ENCODE data around the gene CHRNA4. TPM values are rescaled to one million over a fixed set of nuclear protein-coding genes. Genes with fewer than 3 reads are reported as not detected.

The CHRNA4 gene
- total and polyA plus RNA-seq, 5 donors from 2014 or later, result not detected

GRCh38 chr20:63400486-63401210, 39.5 kb upstream of the CHRNA4 start:
- Mint-ChIP-seq H3K27me3 (peaks cover 4% of the 10 kb centered on the region), H3K4me3 (no peak overlapping the region), H3K27ac (no peak overlapping the region), H3K9me3 (peaks cover 0 to 3% (median 0%) of the 10 kb centered on the region in 7 donors), H3K4me1 (no peaks in the 10 kb centered on the region), H3K36me3 (no peaks in the 10 kb centered on the region)
- ATAC-seq (ENCODE audit: low read depth in 2 of 2) (no peak), DNase-seq (no peak)
- no peaks in the 10 kb centered on the region for H3K9me3 ChIP-seq (ENCODE audit: control insufficient read depth in 2 of 2, low read length in 2 of 2)
- H3K36me3 ChIP-seq (ENCODE audit: control insufficient read depth, insufficient read depth, low read length), result no peaks in the 10 kb centered on the region
- H3K27me3 ChIP-seq (ENCODE audit: control insufficient read depth, insufficient read depth, low read length), result no peaks in the 10 kb centered on the region
- no peak overlapping the region for H3K27ac ChIP-seq (ENCODE audit: insufficient read depth, low read length, poor library complexity, severe bottlenecking)
- no peaks in the 10 kb centered on the region for H3K4me1 ChIP-seq (ENCODE audit: control insufficient read depth, insufficient read depth, low read length, poor library complexity, severe bottlenecking)
- H3K4me3 ChIP-seq (ENCODE audit: low read depth, low read length), result no peak overlapping the region

GRCh38 chr20:63399596-63400375, 38.6 kb upstream of the CHRNA4 start:
- Histone ChIP-seq H3K4me1 (ENCODE audit: control insufficient read depth, insufficient read depth, low read length, poor library complexity, severe bottlenecking) (no peaks in the 10 kb centered on the region), H3K36me3 (ENCODE audit: control insufficient read depth, insufficient read depth, low read length) (no peaks in the 10 kb centered on the region), H3K9me3 (ENCODE audit: control insufficient read depth in 2 of 2, low read length in 2 of 2) (no peaks in the 10 kb centered on the region), H3K4me3 (ENCODE audit: low read depth, low read length) (no peak overlapping the region), H3K27me3 (ENCODE audit: control insufficient read depth, insufficient read depth, low read length) (no peaks in the 10 kb centered on the region), H3K27ac (ENCODE audit: insufficient read depth, low read length, poor library complexity, severe bottlenecking) (no peak overlapping the region)
- no peak for DNase-seq
- Mint-ChIP-seq H3K27me3 (peaks cover 4% of the 10 kb centered on the region), H3K4me3 (no peak overlapping the region), H3K9me3 (peaks cover 0 to 3% (median 0%) of the 10 kb centered on the region in 7 donors), H3K4me1 (no peaks in the 10 kb centered on the region), H3K27ac (no peak overlapping the region), H3K36me3 (no peaks in the 10 kb centered on the region)
- ATAC-seq (ENCODE audit: low read depth in 2 of 2), result no peak

GRCh38 chr20:63398744-63399514, 37.8 kb upstream of the CHRNA4 start:
- no peaks in the 10 kb centered on the region for H3K27me3 ChIP-seq (ENCODE audit: control insufficient read depth, insufficient read depth, low read length)
- no peak overlapping the region for H3K4me3 ChIP-seq (ENCODE audit: low read depth, low read length)
- no peak overlapping the region for H3K27ac Mint-ChIP-seq
- H3K27ac ChIP-seq (ENCODE audit: insufficient read depth, low read length, poor library complexity, severe bottlenecking), result no peak overlapping the region
- no peaks in the 10 kb centered on the region for H3K9me3 ChIP-seq (ENCODE audit: control insufficient read depth in 2 of 2, low read length in 2 of 2)
- H3K9me3 Mint-ChIP-seq, result peaks cover 0 to 3% (median 0%) of the 10 kb centered on the region in 7 donors
- no peak overlapping the region for H3K4me3 Mint-ChIP-seq
- no peaks in the 10 kb centered on the region for H3K36me3 ChIP-seq (ENCODE audit: control insufficient read depth, insufficient read depth, low read length)
- H3K4me1 ChIP-seq (ENCODE audit: control insufficient read depth, insufficient read depth, low read length, poor library complexity, severe bottlenecking), result no peaks in the 10 kb centered on the region
- peaks cover 4% of the 10 kb centered on the region for H3K27me3 Mint-ChIP-seq
- no peaks in the 10 kb centered on the region for H3K36me3 Mint-ChIP-seq
- H3K4me1 Mint-ChIP-seq, result no peaks in the 10 kb centered on the region
- ATAC-seq (ENCODE audit: low read depth in 2 of 2) (no peak), DNase-seq (no peak)

GRCh38 chr20:63397946-63398450, 36.8 kb upstream of the CHRNA4 start:
- Histone ChIP-seq H3K27me3 (ENCODE audit: control insufficient read depth, insufficient read depth, low read length) (no peaks in the 10 kb centered on the region), H3K36me3 (ENCODE audit: control insufficient read depth, insufficient read depth, low read length) (no peaks in the 10 kb centered on the region), H3K9me3 (ENCODE audit: control insufficient read depth in 2 of 2, low read length in 2 of 2) (no peaks in the 10 kb centered on the region), H3K4me3 (ENCODE audit: low read depth, low read length) (no peak overlapping the region), H3K4me1 (ENCODE audit: control insufficient read depth, insufficient read depth, low read length, poor library complexity, severe bottlenecking) (no peaks in the 10 kb centered on the region), H3K27ac (ENCODE audit: insufficient read depth, low read length, poor library complexity, severe bottlenecking) (no peak overlapping the region)
- Mint-ChIP-seq H3K4me3 (no peak overlapping the region), H3K4me1 (no peaks in the 10 kb centered on the region), H3K36me3 (no peaks in the 10 kb centered on the region), H3K27ac (no peak overlapping the region), H3K27me3 (peaks cover 4% of the 10 kb centered on the region), H3K9me3 (peaks cover 0 to 3% (median 0%) of the 10 kb centered on the region in 7 donors)
- no peak for DNase-seq
- no peak for ATAC-seq (ENCODE audit: low read depth in 2 of 2)

GRCh38 chr20:63397155-63397843, 36.1 kb upstream of the CHRNA4 start:
- Histone ChIP-seq H3K4me3 (ENCODE audit: low read depth, low read length) (no peak overlapping the region), H3K4me1 (ENCODE audit: control insufficient read depth, insufficient read depth, low read length, poor library complexity, severe bottlenecking) (no peaks in the 10 kb centered on the region), H3K27me3 (ENCODE audit: control insufficient read depth, insufficient read depth, low read length) (no peaks in the 10 kb centered on the region), H3K36me3 (ENCODE audit: control insufficient read depth, insufficient read depth, low read length) (no peaks in the 10 kb centered on the region), H3K9me3 (ENCODE audit: control insufficient read depth in 2 of 2, low read length in 2 of 2) (no peaks in the 10 kb centered on the region), H3K27ac (ENCODE audit: insufficient read depth, low read length, poor library complexity, severe bottlenecking) (no peak overlapping the region)
- ATAC-seq (ENCODE audit: low read depth in 2 of 2) (no peak), DNase-seq (no peak)
- H3K4me1 Mint-ChIP-seq, result no peaks in the 10 kb centered on the region
- no peaks in the 10 kb centered on the region for H3K36me3 Mint-ChIP-seq
- no peak overlapping the region for H3K4me3 Mint-ChIP-seq
- no peak overlapping the region for H3K27ac Mint-ChIP-seq
- H3K27me3 Mint-ChIP-seq, result peaks cover 2% of the 10 kb centered on the region
- peaks cover 0 to 3% (median 0%) of the 10 kb centered on the region in 7 donors for H3K9me3 Mint-ChIP-seq

- no peak overlapping the region for H3K4me3 Mint-ChIP-seq
- peaks cover 0 to 2% (median 0%) of the 10 kb centered on the region in 7 donors for H3K9me3 Mint-ChIP-seq
- Histone ChIP-seq H3K9me3 (ENCODE audit: control insufficient read depth in 2 of 2, low read length in 2 of 2) (no peaks in the 10 kb centered on the region), H3K27ac (ENCODE audit: insufficient read depth, low read length, poor library complexity, severe bottlenecking) (no peak overlapping the region), H3K4me1 (ENCODE audit: control insufficient read depth, insufficient read depth, low read length, poor library complexity, severe bottlenecking) (no peaks in the 10 kb centered on the region), H3K36me3 (ENCODE audit: control insufficient read depth, insufficient read depth, low read length) (no peaks in the 10 kb centered on the region), H3K4me3 (ENCODE audit: low read depth, low read length) (no peak overlapping the region), H3K27me3 (ENCODE audit: control insufficient read depth, insufficient read depth, low read length) (no peaks in the 10 kb centered on the region)
- DNase-seq (no peak), ATAC-seq (ENCODE audit: low read depth in 2 of 2) (no peak)
- H3K27ac Mint-ChIP-seq, result no peak overlapping the region
- no peaks in the 10 kb centered on the region for H3K4me1 Mint-ChIP-seq
- H3K27me3 Mint-ChIP-seq, result no peaks in the 10 kb centered on the region
- no peaks in the 10 kb centered on the region for H3K36me3 Mint-ChIP-seq
Observed at GRCh38 chr20:63396300-63396699, 35.2 kb upstream of the CHRNA4 start.

- H3K27ac ChIP-seq (ENCODE audit: insufficient read depth, low read length, poor library complexity, severe bottlenecking), result no peak overlapping the region
- Mint-ChIP-seq H3K4me3 (no peak overlapping the region), H3K9me3 (peaks cover 0 to 2% (median 0%) of the 10 kb centered on the region in 7 donors), H3K27ac (no peak overlapping the region), H3K27me3 (no peaks in the 10 kb centered on the region), H3K36me3 (no peaks in the 10 kb centered on the region), H3K4me1 (no peaks in the 10 kb centered on the region)
- no peaks in the 10 kb centered on the region for H3K27me3 ChIP-seq (ENCODE audit: control insufficient read depth, insufficient read depth, low read length)
- H3K4me3 ChIP-seq (ENCODE audit: low read depth, low read length), result no peak overlapping the region
- no peak for ATAC-seq (ENCODE audit: low read depth in 2 of 2)
- no peaks in the 10 kb centered on the region for H3K4me1 ChIP-seq (ENCODE audit: control insufficient read depth, insufficient read depth, low read length, poor library complexity, severe bottlenecking)
- H3K36me3 ChIP-seq (ENCODE audit: control insufficient read depth, insufficient read depth, low read length), result no peaks in the 10 kb centered on the region
- no peak for DNase-seq
- no peaks in the 10 kb centered on the region for H3K9me3 ChIP-seq (ENCODE audit: control insufficient read depth in 2 of 2, low read length in 2 of 2)
Observed at GRCh38 chr20:63395723-63396122, 34.6 kb upstream of the CHRNA4 start.

All from CD4-positive, CD25-positive, alpha-beta regulatory T cell (primary cell).